Endometrium (tissue), 2 donors: ENCODE measurements around the gene SNRNP25.

Experiments
- FAIRE-seq: peaks from 2 replicates; lab custom pipeline; 2012; peaks lifted over from hg19 to GRCh38; lab: Jason Lieb, UNC
- donor health status: control.
- donor health status: control.

SNRNP25 gene

GRCh38 chr16:104928-105327 lies 51.3 kb downstream of the SNRNP25 start:
- no peak for FAIRE-seq

- no peak for FAIRE-seq
Observed at GRCh38 chr16:105521-105920, 51.9 kb downstream of the SNRNP25 start.

GRCh38 chr16:106623-107324 lies 53.1 kb downstream of the SNRNP25 start:
- FAIRE-seq = peak; percentile 12
